Nephron (organoid): ENCODE data around the gene GALNT16.
"Not testable (repeated sequence)": the region's sequence is repeated elsewhere in the genome, so short reads cannot be mapped to it uniquely, and the experiment has no call there.

Source experiments
- H3K27ac Mint-ChIP-seq, 3 experiments: 2 replicates each; pipeline ENCODE4 v1.8.0; 2020; ENCODE audit warnings: mixed read lengths in 3 of 3, mild to moderate bottlenecking in 2 of 3, moderate library complexity in 1 of 3
- H3K27me3 Mint-ChIP-seq: 2 replicates; pipeline ENCODE4 v1.8.0; 2021; ENCODE audit warnings: low read depth, mild to moderate bottlenecking, moderate library complexity, mixed read lengths
- H3K36me3 Mint-ChIP-seq: 2 replicates; pipeline ENCODE4 v1.8.0; 2020; ENCODE audit warnings: low read depth, mixed read lengths
- H3K4me1 Mint-ChIP-seq: 2 replicates; pipeline ENCODE4 v1.8.0; 2020; ENCODE audit warnings: mixed read lengths
- H3K4me3 Mint-ChIP-seq, 3 experiments: 2 replicates each; pipeline ENCODE4 v1.8.0; 2020; ENCODE audit warnings: mild to moderate bottlenecking in 3 of 3, mixed read lengths in 3 of 3, moderate library complexity in 2 of 3
- H3K9me3 Mint-ChIP-seq: 2 replicates; pipeline ENCODE4 v1.8.0; 2020; ENCODE audit warnings: mixed read lengths
- TF ChIP-seq, protein P1 (sequence below), 3 experiments: fragments of 200-600 bp; sonication (generic); IDR thresholded peaks; one replicate each; pipeline ENCODE4 v1.5.0; 2021; ENCODE audit warnings: antibody characterized with exemption in 3 of 3; ENCODE audit not compliant: unreplicated experiment in 3 of 3

GALNT16 gene

DNA sequence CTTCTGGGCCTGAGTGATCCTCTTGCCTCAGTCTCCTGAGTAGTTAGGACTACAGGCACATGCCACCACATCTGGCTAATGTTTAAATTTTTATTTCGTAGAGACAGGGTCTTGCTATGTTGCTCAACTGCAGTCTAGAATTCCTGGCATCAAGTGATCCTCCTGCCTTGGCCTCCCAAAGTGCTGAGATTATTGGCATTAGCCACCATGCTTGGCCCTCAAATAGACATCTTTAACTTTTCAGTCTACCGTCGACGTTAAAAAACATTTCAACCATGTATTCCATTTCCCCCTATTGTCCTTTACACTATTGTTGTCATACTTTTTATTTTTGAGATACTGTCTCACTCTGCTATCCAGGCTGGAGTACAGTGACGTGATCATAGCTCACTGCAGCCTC, 115.8 kb downstream of the GALNT16 start:
- TF ChIP-seq, protein P1, sequence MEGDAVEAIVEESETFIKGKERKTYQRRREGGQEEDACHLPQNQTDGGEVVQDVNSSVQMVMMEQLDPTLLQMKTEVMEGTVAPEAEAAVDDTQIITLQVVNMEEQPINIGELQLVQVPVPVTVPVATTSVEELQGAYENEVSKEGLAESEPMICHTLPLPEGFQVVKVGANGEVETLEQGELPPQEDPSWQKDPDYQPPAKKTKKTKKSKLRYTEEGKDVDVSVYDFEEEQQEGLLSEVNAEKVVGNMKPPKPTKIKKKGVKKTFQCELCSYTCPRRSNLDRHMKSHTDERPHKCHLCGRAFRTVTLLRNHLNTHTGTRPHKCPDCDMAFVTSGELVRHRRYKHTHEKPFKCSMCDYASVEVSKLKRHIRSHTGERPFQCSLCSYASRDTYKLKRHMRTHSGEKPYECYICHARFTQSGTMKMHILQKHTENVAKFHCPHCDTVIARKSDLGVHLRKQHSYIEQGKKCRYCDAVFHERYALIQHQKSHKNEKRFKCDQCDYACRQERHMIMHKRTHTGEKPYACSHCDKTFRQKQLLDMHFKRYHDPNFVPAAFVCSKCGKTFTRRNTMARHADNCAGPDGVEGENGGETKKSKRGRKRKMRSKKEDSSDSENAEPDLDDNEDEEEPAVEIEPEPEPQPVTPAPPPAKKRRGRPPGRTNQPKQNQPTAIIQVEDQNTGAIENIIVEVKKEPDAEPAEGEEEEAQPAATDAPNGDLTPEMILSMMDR (IDR thresholded peaks at IDR 0.05; ENCODE audit: unreplicated experiment in 3 of 3), result no peak
- Mint-ChIP-seq H3K4me1 (no peaks in the 10 kb centered on the region), H3K4me3 (no peak overlapping the region), H3K27me3 (no peaks in the 10 kb centered on the region), H3K36me3 (peaks cover 73% of the 10 kb centered on the region), H3K27ac (no peak overlapping the region), H3K9me3 (peaks cover 14% of the 10 kb centered on the region)

DNA sequence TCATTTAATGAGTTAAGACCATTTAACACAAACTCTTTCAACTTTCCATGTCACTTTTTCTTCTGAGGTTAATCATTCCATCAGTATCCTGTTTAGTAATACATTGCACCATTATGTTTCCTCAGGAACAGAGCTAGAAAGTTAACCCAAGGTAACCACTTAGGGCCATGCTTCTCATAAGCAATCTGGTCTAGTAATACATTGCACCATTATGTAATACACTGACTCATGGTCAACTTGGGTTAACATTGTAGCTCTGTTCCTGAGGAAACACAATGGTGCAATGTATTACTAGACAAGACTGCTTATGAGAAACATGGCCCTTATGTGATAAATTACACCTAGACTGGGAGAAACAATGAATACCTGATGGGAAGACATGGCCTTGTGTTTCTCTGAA, 116.5 kb downstream of the GALNT16 start:
- Mint-ChIP-seq H3K4me3 (no peak overlapping the region), H3K27ac (no peak overlapping the region), H3K27me3 (no peaks in the 10 kb centered on the region), H3K36me3 (peaks cover 77% of the 10 kb centered on the region), H3K9me3 (peaks cover 14% of the 10 kb centered on the region), H3K4me1 (no peaks in the 10 kb centered on the region)
- TF ChIP-seq, protein P1 (IDR thresholded peaks at IDR 0.05; ENCODE audit: unreplicated experiment in 3 of 3), result no peak

DNA sequence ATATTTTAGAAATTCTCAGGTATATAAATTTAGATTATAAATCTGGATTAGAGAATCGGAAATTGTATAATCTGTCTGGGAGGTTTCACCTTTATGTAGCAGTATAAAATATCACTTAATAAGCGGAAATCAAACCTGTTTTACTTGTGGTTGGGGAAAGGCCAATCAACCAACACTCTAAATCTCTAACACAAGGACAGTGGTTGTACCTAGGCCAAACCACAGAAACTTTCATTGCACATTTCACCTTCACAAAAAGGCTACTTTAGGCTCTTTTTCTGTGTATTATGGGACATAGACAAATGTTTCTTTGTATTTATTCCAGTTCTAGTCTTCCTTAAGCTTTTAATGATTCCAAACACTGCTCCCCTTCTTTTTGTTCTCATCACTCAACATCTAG, 118.3 kb downstream of the GALNT16 start:
- Mint-ChIP-seq H3K4me3 (no peak overlapping the region), H3K36me3 (peaks cover 73% of the 10 kb centered on the region), H3K9me3 (peaks cover 14% of the 10 kb centered on the region), H3K4me1 (no peaks in the 10 kb centered on the region), H3K27me3 (no peaks in the 10 kb centered on the region), H3K27ac (no peak overlapping the region)
- TF ChIP-seq, protein P1 (IDR thresholded peaks at IDR 0.05; ENCODE audit: unreplicated experiment in 3 of 3), result no peak

DNA sequence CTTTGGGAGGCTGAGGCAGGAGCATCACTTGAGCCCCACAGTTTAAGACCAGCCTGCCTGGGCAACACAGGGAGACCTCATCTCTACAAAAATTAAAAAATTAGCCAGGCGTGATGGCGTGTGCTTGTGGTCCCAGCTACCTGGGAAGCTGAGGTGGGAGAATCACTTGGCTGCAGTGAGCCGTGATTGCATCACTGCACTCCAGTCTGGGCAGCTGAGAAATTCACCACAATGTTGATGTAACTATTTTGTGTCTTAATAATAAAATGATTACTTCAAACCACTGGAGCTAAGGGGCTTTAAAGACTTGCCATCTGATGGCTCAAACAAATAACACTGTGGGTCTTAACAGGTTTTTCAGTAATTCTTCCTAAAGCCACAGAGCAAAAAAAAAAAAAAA, 127.4 kb downstream of the GALNT16 start:
- Mint-ChIP-seq H3K4me3 (no peak overlapping the region), H3K27ac (no peak overlapping the region), H3K4me1 (no peaks in the 10 kb centered on the region), H3K27me3 (no peaks in the 10 kb centered on the region), H3K36me3 (peaks cover 88% of the 10 kb centered on the region), H3K9me3 (no peaks in the 10 kb centered on the region)
- TF ChIP-seq, protein P1 (IDR thresholded peaks at IDR 0.05; ENCODE audit: unreplicated experiment in 3 of 3), result no peak

DNA sequence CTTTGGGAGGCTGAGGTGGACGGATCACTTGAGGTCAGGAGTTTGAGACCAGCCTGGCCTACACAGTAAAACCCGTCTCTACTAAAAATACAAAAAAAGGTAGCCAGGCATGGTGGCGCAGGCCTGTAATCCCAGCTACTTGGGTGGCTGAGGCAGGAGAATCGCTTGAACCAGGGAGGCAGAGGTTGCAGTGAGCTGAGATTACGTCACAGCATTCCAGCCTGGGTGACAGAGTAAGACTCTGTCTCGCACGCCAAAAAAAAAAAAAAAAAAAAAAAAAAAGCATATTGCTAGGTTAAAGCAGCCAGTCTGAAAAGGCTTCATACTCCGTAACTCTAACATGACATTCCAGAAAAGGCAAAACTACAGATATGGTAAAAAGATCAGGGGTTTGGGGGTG, 131.4 kb downstream of the GALNT16 start:
- peaks cover 91% of the 10 kb centered on the region for H3K36me3 Mint-ChIP-seq
- H3K4me1 Mint-ChIP-seq, result peaks cover 16% of the 10 kb centered on the region
- not testable (repeated sequence) for H3K27ac Mint-ChIP-seq, H3K27me3 Mint-ChIP-seq, H3K4me3 Mint-ChIP-seq, H3K9me3 Mint-ChIP-seq

DNA sequence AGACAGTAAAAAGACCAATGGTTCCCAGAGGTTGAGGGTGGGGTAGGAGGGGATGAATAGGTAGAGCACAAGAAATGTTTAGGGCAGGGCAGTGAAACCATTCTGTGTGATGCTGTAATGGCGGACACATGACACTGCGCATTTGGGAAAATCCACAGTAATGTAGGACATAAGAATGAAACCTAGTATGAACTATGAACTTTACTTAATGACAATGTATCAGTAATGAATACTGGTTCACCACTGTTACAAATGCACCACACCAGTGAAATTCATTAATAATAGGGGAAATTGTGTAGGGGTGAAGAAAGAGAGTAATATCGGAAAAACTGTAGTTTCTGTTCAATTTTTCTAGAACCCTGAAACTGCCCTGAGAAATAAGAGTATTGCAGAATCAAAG, 132.5 kb downstream of the GALNT16 start:
- H3K4me3 Mint-ChIP-seq, result no peak overlapping the region
- TF ChIP-seq, protein P1 (IDR thresholded peaks at IDR 0.05; ENCODE audit: unreplicated experiment in 3 of 3), result no peak
- no peaks in the 10 kb centered on the region for H3K9me3 Mint-ChIP-seq
- no peaks in the 10 kb centered on the region for H3K27me3 Mint-ChIP-seq
- peaks cover 26% of the 10 kb centered on the region for H3K4me1 Mint-ChIP-seq
- H3K27ac Mint-ChIP-seq, result no peak overlapping the region
- peaks cover 84% of the 10 kb centered on the region for H3K36me3 Mint-ChIP-seq
